H1 (cell line): ENCODE data around the gene POLR3H. TPM values are rescaled to one million over a fixed set of nuclear protein-coding genes. Genes with fewer than 3 reads are reported as not detected.

ENCODE experiments used
- CTCF ChIA-PET: fragments of 300-600 bp; sonication (Branson Sonifier 250); formaldehyde crosslinking; loops from one replicate; lab custom pipeline; 2021; ENCODE audit not compliant: partially characterized antibody; lab: Charles Lee
- POLR2A ChIA-PET: fragments of 300-600 bp; sonication (Branson Sonifier 250); formaldehyde crosslinking; loops from one replicate; lab custom pipeline; 2021; ENCODE audit warnings: inconsistent platforms; ENCODE audit not compliant: partially characterized antibody; lab: Charles Lee
- DNase-seq, 2 experiments: peaks; one replicate each; pipeline versions ENCODE4 v3.0.0 to v3.0.0-alpha.2; 2010 to 2022; ENCODE audit warnings: low spot score in 2 of 2, low read depth in 1 of 2, mixed read lengths in 1 of 2
- FAIRE-seq: peaks from 2 replicates; lab custom pipeline; 2011; peaks lifted over from hg19 to GRCh38; lab: Jason Lieb, UNC
- H2AFZ ChIP-seq: 2 replicates; pipeline ENCODE4 v1.8.1; 2012; ENCODE audit warnings: low read length, inconsistent platforms
- H2AK5ac ChIP-seq: 2 replicates; pipeline ENCODE4 v1.6.1; 2013; ENCODE audit warnings: low read depth, low read length
- H2BK120ac ChIP-seq: replicated peaks from 2 replicates; pipeline ENCODE3; 2013; ENCODE audit warnings: low read depth, low read length, inconsistent platforms
- H2BK12ac ChIP-seq: 2 replicates; pipeline ENCODE4 v1.6.1; 2013; ENCODE audit warnings: low read depth, low read length
- H2BK15ac ChIP-seq: 2 replicates; pipeline ENCODE4 v1.6.1; 2013; ENCODE audit warnings: low read length
- H2BK20ac ChIP-seq: 2 replicates; pipeline ENCODE4 v1.6.1; 2013; ENCODE audit warnings: low read length
- H2BK5ac ChIP-seq: 2 replicates; pipeline ENCODE4 v1.6.1; 2013; ENCODE audit warnings: low read depth, low read length
- H3K14ac ChIP-seq: 2 replicates; pipeline ENCODE4 v1.6.1; 2013; ENCODE audit warnings: inconsistent platforms; ENCODE audit not compliant: insufficient read length
- H3K18ac ChIP-seq: 2 replicates; pipeline ENCODE4 v1.6.1; 2013; ENCODE audit warnings: low read length; ENCODE audit errors: extremely low read depth
- H3K23ac ChIP-seq: 2 replicates; pipeline ENCODE4 v1.6.1; 2013; ENCODE audit warnings: inconsistent platforms; ENCODE audit not compliant: insufficient read length
- H3K23me2 ChIP-seq: 2 replicates; pipeline ENCODE4 v1.6.1; 2013; ENCODE audit warnings: low read depth, low read length
- H3K27ac ChIP-seq: 2 replicates; pipeline ENCODE4 v1.6.1; 2011; ENCODE audit warnings: low read depth, low read length, inconsistent platforms
- H3K27me3 ChIP-seq, 4 experiments: replicated peaks in 1 of 4; 1 replicate in 1 of 4; 2 replicates in 3 of 4; pipeline versions ENCODE4 v1.6.1 to v1.8.1; 2011 to 2013; ENCODE audit warnings: low read length in 3 of 4, mild to moderate bottlenecking in 3 of 4, inconsistent platforms in 2 of 4, mixed read lengths in 2 of 4, moderate library complexity in 1 of 4; ENCODE audit not compliant: control insufficient read depth in 3 of 4, insufficient read depth in 3 of 4; ENCODE audit errors: extremely low read depth in 1 of 4
- H3K36me3 ChIP-seq, 4 experiments: 2 replicates each; pipeline versions ENCODE4 v1.6.1 to v1.8.1; 2011 to 2013; ENCODE audit warnings: mild to moderate bottlenecking in 4 of 4, low read length in 3 of 4, moderate library complexity in 2 of 4, control low read depth in 1 of 4, inconsistent platforms in 1 of 4; ENCODE audit not compliant: insufficient read depth in 4 of 4, control insufficient read depth in 2 of 4
- H3K4ac ChIP-seq: replicated peaks from 2 replicates; pipeline ENCODE3; 2013; ENCODE audit warnings: low read length, low read depth, mixed read lengths, inconsistent platforms; ENCODE audit not compliant: insufficient read length
- H3K4me1 ChIP-seq, 4 experiments: replicated peaks in 1 of 4; 1 replicate in 1 of 4; 2 replicates in 3 of 4; pipeline versions ENCODE4 v1.6.1 to v1.8.1; 2011 to 2013; ENCODE audit warnings: low read length in 3 of 4, inconsistent platforms in 2 of 4, mixed read lengths in 1 of 4; ENCODE audit not compliant: insufficient read depth in 4 of 4, control insufficient read depth in 3 of 4
- H3K4me2 ChIP-seq, 2 experiments: 2 replicates each; pipeline versions ENCODE4 v1.6.1 to v1.8.1; 2011 to 2013; ENCODE audit warnings: low read depth in 2 of 2, low read length in 2 of 2, control low read depth in 1 of 2, inconsistent platforms in 1 of 2, mild to moderate bottlenecking in 1 of 2; ENCODE audit not compliant: insufficient read depth in 1 of 2
- H3K4me3 ChIP-seq, 4 experiments: fragments of 200-600, 300-600 bp in 1 of 4; sonication (generic), shearing (Covaris generic), sonication (Bioruptor Twin) in 1 of 4; 2 replicates each; pipeline versions ENCODE4 v1.5.1 to v1.8.1; 2011 to 2016; ENCODE audit warnings: low read length in 4 of 4, low read depth in 3 of 4, control low read depth in 2 of 4, inconsistent platforms in 2 of 4, mild to moderate bottlenecking in 2 of 4, mixed read lengths in 1 of 4, moderate library complexity in 1 of 4; ENCODE audit not compliant: insufficient read depth in 2 of 4; ENCODE audit errors: extremely low read depth in 1 of 4
- H3K56ac ChIP-seq: replicated peaks from 2 replicates; pipeline ENCODE3; 2013; ENCODE audit warnings: low read depth, mild to moderate bottlenecking, mixed read lengths, low read length, inconsistent platforms; ENCODE audit not compliant: insufficient read length
- H3K79me1 ChIP-seq: 2 replicates; pipeline ENCODE4 v1.6.1; 2013; ENCODE audit warnings: low read depth, low read length, control low read depth
- H3K79me2 ChIP-seq, 2 experiments: 2 replicates each; pipeline versions ENCODE4 v1.6.1 to v1.8.1; 2012 to 2013; ENCODE audit warnings: low read length in 2 of 2, mild to moderate bottlenecking in 2 of 2, inconsistent platforms in 1 of 2; ENCODE audit not compliant: insufficient read depth in 2 of 2, control insufficient read depth in 1 of 2
- H3K9ac ChIP-seq, 4 experiments: replicated peaks in 1 of 4; 1 replicate in 1 of 4; 2 replicates in 3 of 4; pipeline versions ENCODE4 v1.6.1 to v1.8.1; 2011 to 2013; ENCODE audit warnings: low read depth in 3 of 4, low read length in 3 of 4, control low read depth in 2 of 4, mild to moderate bottlenecking in 2 of 4, moderate library complexity in 2 of 4, inconsistent platforms in 1 of 4; ENCODE audit errors: extremely low read depth in 1 of 4
- H3K9me3 ChIP-seq, 2 experiments: 2 replicates each; pipeline versions ENCODE4 v1.6.1 to v1.8.1; 2012 to 2013; ENCODE audit warnings: mild to moderate bottlenecking in 2 of 2, moderate library complexity in 2 of 2, control low read depth in 1 of 2, inconsistent platforms in 1 of 2, low read depth in 1 of 2, low read length in 1 of 2, mixed read lengths in 1 of 2; ENCODE audit not compliant: insufficient read depth in 2 of 2
- H4K20me1 ChIP-seq, 2 experiments: replicated peaks in 1 of 2; 2 replicates each; pipeline versions ENCODE3 to v1.8.1; 2011 to 2013; ENCODE audit warnings: inconsistent platforms in 2 of 2, low read length in 2 of 2, mild to moderate bottlenecking in 1 of 2; ENCODE audit not compliant: insufficient read depth in 2 of 2, control insufficient read depth in 1 of 2
- H4K5ac ChIP-seq: 2 replicates; pipeline ENCODE4 v1.6.1; 2013; ENCODE audit warnings: low read length, low read depth, mixed read lengths, inconsistent platforms; ENCODE audit not compliant: insufficient read length
- H4K8ac ChIP-seq: 2 replicates; pipeline ENCODE4 v1.8.0; 2013; ENCODE audit warnings: mild to moderate bottlenecking, moderate library complexity, low read length, inconsistent platforms; ENCODE audit not compliant: insufficient read depth; ENCODE audit errors: extremely low read depth
- H4K91ac ChIP-seq: replicated peaks from 2 replicates; pipeline ENCODE3; 2013; ENCODE audit warnings: low read length, mixed read lengths, inconsistent platforms; ENCODE audit not compliant: insufficient read length
- KDM5A ChIP-seq: fragments of 200-600 bp; IDR thresholded peaks from 2 replicates; pipeline ENCODE4 v1.7.1; 2012; ENCODE audit warnings: mild to moderate bottlenecking, low read length, inconsistent platforms, mixed read lengths
- WGBS, 2 experiments: shearing (Covaris generic) in 1 of 2; methylation state at CpG; one replicate each; pipeline versions ENCODE4 v1.1.6 to v1.1.7; 2013 to 2015; ENCODE audit warnings: low lambda C conversion rate in 2 of 2, mixed read lengths in 2 of 2, inconsistent platforms in 1 of 2, low coverage in 1 of 2, missing lambda C conversion rate in 1 of 2; ENCODE audit not compliant: insufficient replicate concordance in 2 of 2, insufficient coverage in 1 of 2, insufficient read length in 1 of 2; ENCODE audit errors: extremely low coverage in 1 of 2, missing lambda C conversion rate in 1 of 2; 5-methylcytosine and 5-hydroxymethylcytosine counted together
- polyA plus RNA-seq, 7 experiments: library from polyadenylated mRNA; depleted of rRNA in 3 of 7; stranded (reverse) in 5 of 7; unstranded in 2 of 7; fragments of >200 nt in 5 of 7; fragments of 200-250 nt in 2 of 7; gene quantifications; 1 replicate in 5 of 7; 2 replicates in 1 of 7; 4 replicates in 1 of 7; pipeline versions ENCODE4 v1.2.1 to v1.2.3, GENCODE V29; 2011 to 2013; ENCODE audit warnings: missing spikeins in 2 of 7, mixed read lengths in 2 of 7
- total RNA-seq: library from RNA; stranded (reverse); fragmentation: NEBNext Ultra II Directional; extraction: Animal tissue kit (Norgen Biotek cat#: 25700); gene quantifications from 2 replicates; pipeline ENCODE4 v1.2.1, GENCODE V29; 2021
- TF ChIP-seq, protein P1 (sequence below): IDR thresholded peaks from 2 replicates; pipeline ENCODE4 v1.6.1; 2011; ENCODE audit warnings: low read depth, mild to moderate bottlenecking, low read length; ENCODE audit not compliant: insufficient read depth

The POLR3H gene
- total and polyA plus RNA-seq, 2 of the 8 experiments (the other 6 are each of a cell fraction or from before 2014, with no cell fraction given): 29.7 to 39.2 TPM

DNA sequence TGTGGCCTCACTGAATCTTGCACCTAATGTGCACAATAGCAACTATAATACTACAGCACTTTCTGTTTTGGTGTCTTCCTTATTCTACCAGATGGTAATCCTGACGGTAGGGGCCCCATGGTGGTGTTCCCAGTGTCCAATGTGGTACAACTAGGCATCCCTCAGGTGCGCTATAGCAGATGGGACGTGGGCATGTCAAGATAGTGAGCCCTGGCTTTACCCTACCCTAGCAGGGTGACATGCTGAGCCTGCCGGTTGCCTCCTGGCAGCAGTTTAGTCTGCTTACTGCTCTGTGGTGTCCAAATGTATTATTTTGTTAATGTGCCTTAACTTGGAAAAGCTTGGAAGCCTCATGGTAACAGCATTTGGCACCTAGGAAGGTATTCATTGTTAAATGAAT is 56.2 kb downstream of the POLR3H start:
- no peak overlapping the region for H3K4me3 ChIP-seq
- 69% methylated on average over 4 of the region's 4 CpGs; no CpG with 5 or more reads in 1 of the 2 experiments for WGBS, 2 experiments
- H2BK120ac ChIP-seq: no peak overlapping the region
- H3K27ac ChIP-seq: no peak overlapping the region
- DNase-seq (no peak), FAIRE-seq (peak; percentile 7)
- 0 out of 2 replicates have a peak overlapping the region, but pooled peaks have one; percentile 60 for H2BK12ac ChIP-seq
- H3K4me2 ChIP-seq: peak overlapping the region; percentile 40 to 50; a peak in 3 of 4 replicates
- H3K4ac ChIP-seq: peak overlapping the region; percentile 16
- H2BK20ac ChIP-seq: 0 out of 2 replicates have a peak overlapping the region, but pooled peaks have one; percentile 61
- H2AK5ac ChIP-seq: peak overlapping the region; percentile 83; the same call in 1 of the 2 replicates
- no peak overlapping the region for H3K56ac ChIP-seq
- H4K20me1 ChIP-seq: peaks cover 0 to 3% of the 10 kb centered on the region in 2 experiments
- ChIA-PET CTCF (interaction anchor here (0.8 to 2.8 kb wide), 5 partner anchors 12 to 84 kb away, joined by 3 to 12 read pairs (median 6); no protein-coding TSS in a partner anchor), POLR2A (interaction anchor here (1.0 to 3.5 kb wide), 10 partner anchors 9 to 107 kb away, joined by 3 to 17 read pairs (median 4); partner anchors contain the start of genes ACO2, PHF5A, TEF and TOB2)
- no peaks in the 10 kb centered on the region for H3K23me2 ChIP-seq
- H4K91ac ChIP-seq: no peak overlapping the region
- H3K9me3 ChIP-seq: no peaks in the 10 kb centered on the region
- no peaks in the 10 kb centered on the region; a peak in 1 of 8 replicates for H3K36me3 ChIP-seq
- peaks cover 7 to 72% of the 10 kb centered on the region in 2 experiments for H3K79me2 ChIP-seq
- peak overlapping the region; percentile 81; the same call in 1 of the 2 replicates for H2BK15ac ChIP-seq
- H3K14ac ChIP-seq: no peak overlapping the region
- H3K23ac ChIP-seq: no peak overlapping the region
- H3K18ac ChIP-seq: no peak overlapping the region
- H4K8ac ChIP-seq: no peak overlapping the region
- no peak overlapping the region for H2AFZ ChIP-seq
- no peak overlapping the region for H4K5ac ChIP-seq
- 0 out of 2 replicates have a peak overlapping the region, but pooled peaks have one; percentile 89 for H2BK5ac ChIP-seq
- H3K9ac ChIP-seq: no peak overlapping the region
- peaks cover 4 to 21% (median 15%) of the 10 kb centered on the region in 4 experiments; a peak in 6 of 7 replicates for H3K4me1 ChIP-seq
- no peaks in the 10 kb centered on the region for H3K27me3 ChIP-seq
- peaks cover 8% of the 10 kb centered on the region for H3K79me1 ChIP-seq
- no peak for TF ChIP-seq KDM5A
- TF ChIP-seq, protein P1, sequence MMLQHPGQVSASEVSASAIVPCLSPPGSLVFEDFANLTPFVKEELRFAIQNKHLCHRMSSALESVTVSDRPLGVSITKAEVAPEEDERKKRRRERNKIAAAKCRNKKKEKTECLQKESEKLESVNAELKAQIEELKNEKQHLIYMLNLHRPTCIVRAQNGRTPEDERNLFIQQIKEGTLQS: no peak
